NCI-H2171 (cell line): ENCODE measurements around the gene SFRP2.

Experiments used
- DNase-seq: peaks from one replicate; lab custom pipeline; 2025; lab: John Stamatoyannopoulos, UW

Gene SFRP2

GRCh38 chr4:153788413-153789276 is at the start of gene SFRP2:
TSS of gene SFRP2 (minus strand) at chr4:153789083. CDS start at chr4:153788835, 248 bp downstream.
- no peak for DNase-seq

GRCh38 chr4:153838564-153838963 is 49.7 kb upstream of the SFRP2 start:
- no peak for DNase-seq

GRCh38 chr4:153834901-153835300 is 46.0 kb upstream of the SFRP2 start:
- no peak for DNase-seq

GRCh38 chr4:153832720-153833287 is 43.9 kb upstream of the SFRP2 start:
- no peak for DNase-seq

- DNase-seq: no peak
Observed at GRCh38 chr4:153832054-153832453, 43.2 kb upstream of the SFRP2 start.

GRCh38 chr4:153831245-153831644 is 42.4 kb upstream of the SFRP2 start:
- DNase-seq: no peak

- DNase-seq: no peak
Observed at GRCh38 chr4:153825691-153826090, 36.8 kb upstream of the SFRP2 start.

GRCh38 chr4:153825126-153825525 is 36.2 kb upstream of the SFRP2 start:
- DNase-seq: no peak

GRCh38 chr4:153824501-153824900 is 35.6 kb upstream of the SFRP2 start:
- no peak for DNase-seq

GRCh38 chr4:153823483-153823882 is 34.6 kb upstream of the SFRP2 start:
- no peak for DNase-seq

GRCh38 chr4:153822316-153822715 is 33.4 kb upstream of the SFRP2 start:
- no peak for DNase-seq

- DNase-seq: no peak
Observed at GRCh38 chr4:153817466-153817865, 28.6 kb upstream of the SFRP2 start.

- DNase-seq: no peak
Observed at GRCh38 chr4:153816542-153816941, 27.7 kb upstream of the SFRP2 start.

- no peak for DNase-seq
Observed at GRCh38 chr4:153814789-153815188, 25.9 kb upstream of the SFRP2 start.

GRCh38 chr4:153809916-153810810 is 21.3 kb upstream of the SFRP2 start:
- DNase-seq: no peak

GRCh38 chr4:153809307-153809706 is 20.4 kb upstream of the SFRP2 start:
- DNase-seq: no peak

- no peak for DNase-seq
Observed at GRCh38 chr4:153808175-153808574, 19.3 kb upstream of the SFRP2 start.

GRCh38 chr4:153806073-153806472 is 17.2 kb upstream of the SFRP2 start:
- DNase-seq: no peak

GRCh38 chr4:153804722-153805121 is 15.8 kb upstream of the SFRP2 start:
- DNase-seq: no peak

GRCh38 chr4:153799694-153800074 is 10.8 kb upstream of the SFRP2 start:
- DNase-seq: no peak

GRCh38 chr4:153798901-153799693 is 10.2 kb upstream of the SFRP2 start:
- no peak for DNase-seq

GRCh38 chr4:153798420-153798819 is 9.5 kb upstream of the SFRP2 start:
- no peak for DNase-seq
